HL-60/S4 treated with retinoic acid at 250 ng/mL for 4 days and 3 days (cell line): ENCODE results near the gene FAM131C.
"Not testable (repeated sequence)": the region's sequence is repeated elsewhere in the genome, so short reads cannot be mapped to it uniquely, and the experiment has no call there.

Experiments
- in situ Hi-C: fragments of 300-500 bp; cut with MboI; formaldehyde crosslinking; loops from 2 replicates; pipeline ENCODE4 v1.7.0; 2022; ENCODE audit warnings: low sequenced_read_pairs

FAM131C gene

GRCh38 chr1:16073490-16074119, at the start of gene FAM131C:
Gene FAM131C, minus strand, starts transcription at chr1:16073651. Its CDS starts 209 bp downstream, at chr1:16073442.
- in situ Hi-C loops: no loop called here

- in situ Hi-C loops: no loop called here
These were observed 49.5 kb upstream of the FAM131C start for GRCh38 chr1:16122916-16123315.

DNA sequence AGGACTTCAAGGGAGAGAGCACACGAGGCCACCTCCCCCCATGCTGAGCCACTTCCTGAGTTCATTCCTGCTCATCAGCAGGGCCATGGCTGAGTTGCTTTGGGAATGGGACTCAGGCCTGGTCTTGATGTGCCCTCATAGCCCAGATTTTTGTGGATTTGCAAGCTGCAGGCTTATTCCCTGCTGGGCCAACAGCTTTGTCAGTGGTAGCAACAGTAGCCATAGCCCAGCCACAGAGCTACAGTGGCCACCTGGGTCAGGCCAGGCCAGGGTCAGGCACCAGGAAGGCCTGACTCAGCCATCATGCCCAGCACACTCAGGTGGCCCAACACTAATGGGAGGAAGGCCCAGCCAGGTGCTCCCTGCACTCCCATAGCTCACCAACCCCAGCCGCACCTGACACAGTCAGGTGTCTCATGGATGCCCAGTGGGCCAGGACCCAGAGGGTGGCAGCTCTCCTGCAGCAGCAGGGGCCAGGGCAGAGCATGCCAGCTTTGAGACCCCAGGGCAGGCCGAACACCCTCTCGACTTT, 49.0 kb upstream of the FAM131C start:
- in situ Hi-C loops: no loop called here

DNA sequence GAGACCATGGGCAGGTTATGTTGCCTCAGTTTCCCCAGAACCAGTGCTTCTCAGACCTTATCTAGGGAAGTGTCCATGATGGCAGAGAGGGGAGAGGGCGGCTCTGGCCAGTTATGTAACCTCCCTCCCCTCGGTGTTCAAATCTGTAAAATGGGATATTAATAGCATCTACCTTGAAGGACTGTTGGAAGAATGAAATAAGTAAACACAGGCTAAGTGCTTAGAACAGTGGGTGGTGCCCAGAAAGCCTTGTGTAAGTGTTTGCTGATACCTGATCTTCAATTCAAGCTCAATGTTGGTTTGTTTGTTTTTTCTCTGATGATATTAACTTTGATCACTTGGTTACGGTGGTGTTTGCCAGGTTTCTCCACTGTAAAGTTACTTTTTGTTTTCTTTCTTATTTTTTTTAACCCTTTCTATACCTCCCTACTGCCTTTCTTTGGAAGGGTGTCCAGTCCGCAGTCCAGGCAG, 47.5 kb upstream of the FAM131C start:
- in situ Hi-C loops: no loop called here

DNA sequence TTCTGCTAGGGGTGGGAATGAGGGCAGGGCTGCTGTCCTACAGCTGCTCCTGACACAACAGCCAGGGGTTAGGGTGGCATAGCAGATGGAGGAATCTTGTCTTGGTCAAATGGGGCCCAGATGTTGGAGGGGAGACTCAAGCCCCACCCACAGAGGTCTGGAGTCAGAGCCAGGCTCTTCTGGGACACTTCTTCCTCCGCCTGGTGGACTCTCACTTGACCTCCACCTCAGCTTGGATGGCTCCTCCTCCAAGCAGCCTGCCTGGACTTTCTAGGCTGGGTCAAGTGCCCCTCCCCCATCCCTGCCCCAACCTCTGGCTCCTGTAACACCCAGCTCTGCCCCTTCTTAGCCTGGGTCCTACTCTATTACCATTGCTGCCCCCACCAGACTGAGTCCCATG, 47.0 kb upstream of the FAM131C start:
- in situ Hi-C loops: no loop called here

GRCh38 chr1:16119926-16120325, 46.5 kb upstream of the FAM131C start:
- in situ Hi-C loops: no loop called here

GRCh38 chr1:16119504-16119903, 46.1 kb upstream of the FAM131C start:
- in situ Hi-C loops: no loop called here

GRCh38 chr1:16118706-16119105, 45.3 kb upstream of the FAM131C start:
- in situ Hi-C loops: no loop called here

- in situ Hi-C loops: no loop called here
These were observed 44.5 kb upstream of the FAM131C start for GRCh38 chr1:16117936-16118335.

- in situ Hi-C loops: no loop called here
These were observed 43.9 kb upstream of the FAM131C start for GRCh38 chr1:16117369-16117768.

DNA sequence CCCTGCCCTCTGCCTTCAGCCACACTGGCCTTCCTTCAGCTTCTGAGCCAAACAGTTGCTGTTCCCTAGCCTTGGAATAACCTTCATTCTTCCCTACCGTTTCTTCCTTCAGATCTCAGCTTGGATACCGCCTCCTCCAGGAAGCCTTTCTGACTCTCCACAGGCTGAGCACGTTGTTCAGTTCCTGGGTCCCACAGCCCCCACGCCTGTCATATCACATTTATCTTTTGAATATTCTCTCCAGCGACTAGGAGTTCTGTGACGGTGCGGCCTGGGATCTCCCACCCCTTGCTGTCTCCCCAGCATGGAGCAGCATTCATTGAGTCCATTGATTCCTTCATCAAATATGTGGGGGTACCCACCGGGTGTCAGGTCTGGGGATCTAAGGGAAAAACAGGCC, 43.2 kb upstream of the FAM131C start:
- in situ Hi-C loops: no loop called here

- in situ Hi-C loops: no loop called here
These were observed 42.6 kb upstream of the FAM131C start for GRCh38 chr1:16116002-16116401.

DNA sequence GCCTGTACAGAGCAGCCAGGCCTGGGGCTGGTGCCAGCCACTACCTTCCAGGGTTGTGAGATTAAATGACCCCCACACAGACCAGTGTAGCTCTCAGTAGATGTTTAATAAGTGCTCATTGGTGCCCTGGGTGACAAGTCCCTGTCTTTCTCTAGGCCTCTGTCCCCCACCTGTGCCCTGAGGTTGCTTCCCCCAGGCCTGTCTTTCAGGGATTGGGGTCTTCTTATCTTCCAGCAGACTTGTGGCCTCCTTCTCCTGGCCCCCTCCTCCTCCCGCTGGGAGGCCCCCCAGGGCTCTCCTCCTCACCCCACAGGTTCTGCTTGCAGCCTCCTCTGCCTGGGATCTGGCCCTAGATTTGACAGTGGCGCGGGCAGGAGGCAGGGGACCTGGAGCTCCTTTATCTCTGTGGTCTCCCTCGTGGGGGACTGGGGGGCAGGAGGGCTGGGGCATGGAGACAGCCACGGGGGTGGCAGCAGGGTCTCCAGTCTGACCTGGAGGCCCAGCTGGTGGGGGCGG, 42.1 kb upstream of the FAM131C start:
- in situ Hi-C loops: no loop called here

GRCh38 chr1:16114527-16115467, 41.3 kb upstream of the FAM131C start:
- in situ Hi-C loops: no loop called here

- in situ Hi-C loops: no loop called here
These were observed 39.4 kb upstream of the FAM131C start for GRCh38 chr1:16112596-16113555.

DNA sequence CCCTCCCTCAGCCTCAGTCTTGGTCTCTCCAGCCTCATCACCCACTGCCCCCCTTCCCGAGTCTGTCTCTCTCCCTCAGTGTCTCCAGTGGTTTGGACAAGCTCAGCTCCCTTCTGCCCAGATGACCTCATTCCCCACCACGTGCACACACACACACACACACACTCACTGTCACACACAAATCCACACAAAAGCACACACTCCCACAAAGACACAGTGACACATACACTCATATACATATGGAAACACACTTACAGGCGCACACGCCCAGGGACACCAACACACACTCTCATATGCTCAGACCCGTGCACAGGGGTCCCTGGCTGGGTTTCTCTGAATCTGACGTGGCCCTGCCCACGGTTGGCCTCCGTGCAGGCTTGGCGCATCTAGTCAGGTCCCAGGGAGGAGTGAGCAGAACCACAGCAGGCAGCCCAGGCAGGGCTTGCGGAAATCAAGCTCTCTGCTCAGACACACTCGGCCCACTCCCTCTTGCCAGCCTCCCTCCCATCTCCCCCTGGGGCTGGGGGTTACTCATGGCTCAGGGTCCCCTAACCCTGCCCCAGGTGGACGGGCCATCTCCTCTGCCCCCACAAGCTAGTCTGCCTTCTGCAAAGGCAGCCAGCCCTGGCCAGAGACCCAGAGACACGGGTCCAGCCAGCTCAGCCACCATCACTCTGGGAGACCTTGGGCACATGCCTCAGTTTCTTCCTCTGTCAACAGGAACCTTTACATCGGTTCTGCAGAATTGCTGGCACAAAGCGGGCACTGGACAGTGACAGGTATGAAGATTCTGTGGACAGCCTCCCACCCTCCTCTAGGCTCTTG, 38.5 kb upstream of the FAM131C start:
- in situ Hi-C loops: no loop called here

GRCh38 chr1:16110884-16111283, 37.4 kb upstream of the FAM131C start:
- in situ Hi-C loops: no loop called here

- in situ Hi-C loops: no loop called here
These were observed 37.0 kb upstream of the FAM131C start for GRCh38 chr1:16110456-16110855.

- in situ Hi-C loops: no loop called here
These were observed 36.1 kb upstream of the FAM131C start for GRCh38 chr1:16109571-16109970.

DNA sequence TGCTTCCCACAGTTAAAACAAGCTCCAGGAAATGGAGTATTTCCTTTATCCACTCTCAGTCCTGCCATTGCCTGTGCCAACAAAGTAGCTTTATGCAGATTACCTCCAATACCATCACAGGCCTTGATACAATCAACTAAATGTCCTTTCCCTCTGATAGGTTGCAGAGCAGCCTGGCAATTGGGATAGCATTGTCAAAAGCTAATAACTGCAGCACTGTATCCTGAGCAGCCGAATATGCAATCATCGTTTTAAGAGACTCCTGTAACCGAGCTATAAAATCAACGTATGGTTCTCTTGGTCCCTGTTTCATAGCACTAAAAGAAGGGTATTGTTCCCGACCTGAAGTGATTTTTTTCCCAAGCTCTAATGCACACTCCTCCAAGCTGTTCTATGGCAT, 33.6 kb upstream of the FAM131C start:
- in situ Hi-C loops: not testable (repeated sequence)
